Fibroblast of lung (primary cell): ENCODE measurements around the gene PIK3R2. TPM values are rescaled to one million over a fixed set of nuclear protein-coding genes. Genes with fewer than 3 reads are reported as not detected.

Experiments
- DNase-seq, 2 donors: peaks; one replicate each; pipeline versions ENCODE4 v3.0.0 to v3.0.0-alpha.2; 2010; ENCODE audit warnings: low read depth in 2 of 2
- H2AFZ ChIP-seq: 2 replicates; pipeline ENCODE4 v1.5.1; 2012; ENCODE audit warnings: low read length, control low read depth, inconsistent platforms
- H3K27ac ChIP-seq: 2 replicates; pipeline ENCODE4 v1.5.1; 2011; ENCODE audit warnings: low read length, control low read depth; ENCODE audit not compliant: insufficient read depth
- H3K27me3 ChIP-seq: 2 replicates; pipeline ENCODE4 v1.5.1; 2011; ENCODE audit warnings: mild to moderate bottlenecking, low read length; ENCODE audit not compliant: control insufficient read depth, insufficient read depth
- H3K36me3 ChIP-seq: 2 replicates; pipeline ENCODE4 v1.5.1; 2011; ENCODE audit warnings: low read length; ENCODE audit not compliant: control insufficient read depth, insufficient read depth
- H3K4me1 ChIP-seq: 2 replicates; pipeline ENCODE4 v1.5.1; 2011; ENCODE audit warnings: low read length; ENCODE audit not compliant: control insufficient read depth, insufficient read depth; ENCODE audit errors: extremely low read depth
- H3K4me2 ChIP-seq: 2 replicates; pipeline ENCODE4 v1.5.1; 2011; ENCODE audit warnings: low read length, control low read depth; ENCODE audit not compliant: insufficient read depth; ENCODE audit errors: extremely low read depth
- H3K4me3 ChIP-seq, 4 experiments: fragments of 200-600 bp in 1 of 4; sonication (generic) in 1 of 4; replicated peaks in 1 of 4; 2 replicates each; pipeline ENCODE4 v1.5.1; 2011 to 2016; ENCODE audit warnings: low read length in 4 of 4, low read depth in 3 of 4, mild to moderate bottlenecking in 3 of 4, control low read depth in 2 of 4, inconsistent platforms in 1 of 4, mixed read lengths in 1 of 4; ENCODE audit not compliant: insufficient read depth in 1 of 4; ENCODE audit errors: control extremely low read depth in 1 of 4
- H3K79me2 ChIP-seq: 2 replicates; pipeline ENCODE4 v1.5.1; 2012; ENCODE audit warnings: mild to moderate bottlenecking, low read length, inconsistent platforms; ENCODE audit not compliant: control insufficient read depth, insufficient read depth
- H3K9ac ChIP-seq: 2 replicates; pipeline ENCODE4 v1.5.1; 2011; ENCODE audit warnings: mild to moderate bottlenecking, low read length, control low read depth; ENCODE audit not compliant: insufficient read depth
- H3K9me3 ChIP-seq: 2 replicates; pipeline ENCODE4 v1.5.1; 2012; ENCODE audit warnings: low read depth, low read length; ENCODE audit not compliant: control insufficient read depth, insufficient read depth
- H4K20me1 ChIP-seq: 2 replicates; pipeline ENCODE4 v1.5.1; 2011; ENCODE audit warnings: low read length; ENCODE audit not compliant: control insufficient read depth, insufficient read depth; ENCODE audit errors: extremely low read depth
- CTCF ChIP-seq, 2 donors: IDR thresholded peaks in 1 of 2; conservative IDR thresholded peaks in 1 of 2; 1 replicate in 1 of 2; 2 replicates in 1 of 2; pipeline ENCODE4 v1.5.1; 2011 to 2012; ENCODE audit warnings: low read length in 2 of 2, control low read depth in 1 of 2, inconsistent platforms in 1 of 2, low read depth in 1 of 2, mild to moderate bottlenecking in 1 of 2
- EZH2 ChIP-seq: IDR thresholded peaks from 2 replicates; pipeline ENCODE4 v1.5.1; 2012; ENCODE audit warnings: low read length, control low read depth, mild to moderate bottlenecking; ENCODE audit errors: missing control alignments
- polyA plus RNA-seq, 2 donors: library from polyadenylated mRNA; depleted of rRNA in 1 of 2; stranded (reverse) in 1 of 2; unstranded in 1 of 2; fragments of >200 nt; gene quantifications; 2 replicates each; pipeline ENCODE4 v1.2.1, GENCODE V29; 2011 to 2012; ENCODE audit warnings: missing spikeins in 1 of 2
- total RNA-seq: library from RNA; depleted of rRNA; stranded (reverse); fragments of >200 nt; gene quantifications from 2 replicates; pipeline ENCODE4 v1.2.1, GENCODE V29; 2014

PIK3R2 gene
- total and polyA plus RNA-seq, 2 donors (not counting 1 experiment from before 2014, with no cell fraction given), result 10.1 to 18.4 TPM

GRCh38 chr19:18122424-18122823, 30.5 kb upstream of the PIK3R2 start:
- no peaks in the 10 kb centered on the region for H3K27me3 ChIP-seq
- no peaks in the 10 kb centered on the region for H4K20me1 ChIP-seq
- H3K27ac ChIP-seq, result no peak overlapping the region
- H3K36me3 ChIP-seq, result peaks cover 10% of the 10 kb centered on the region
- H3K9ac ChIP-seq, result no peak overlapping the region
- no peaks in the 10 kb centered on the region for H3K79me2 ChIP-seq
- no peak for DNase-seq
- H3K9me3 ChIP-seq, result no peaks in the 10 kb centered on the region
- H3K4me1 ChIP-seq, result peaks cover 9% of the 10 kb centered on the region
- no peak overlapping the region for H3K4me3 ChIP-seq
- no peak overlapping the region for H2AFZ ChIP-seq
- no peak overlapping the region for H3K4me2 ChIP-seq
- TF ChIP-seq CTCF (conservative IDR thresholded peaks at IDR 0.05 in 1 of 2, IDR thresholded peaks at IDR 0.05 in 1 of 2; ENCODE audit: low read depth in 1 of 2, low read length in 2 of 2) (no peak), EZH2 (no peak)

- Histone ChIP-seq H3K79me2 (no peaks in the 10 kb centered on the region), H2AFZ (no peak overlapping the region), H3K4me1 (peaks cover 8% of the 10 kb centered on the region), H3K36me3 (peaks cover 10% of the 10 kb centered on the region), H4K20me1 (no peaks in the 10 kb centered on the region), H3K4me2 (no peak overlapping the region), H3K9me3 (no peaks in the 10 kb centered on the region), H3K27me3 (no peaks in the 10 kb centered on the region), H3K9ac (no peak overlapping the region), H3K4me3 (no peak overlapping the region), H3K27ac (no peak overlapping the region)
- TF ChIP-seq CTCF (conservative IDR thresholded peaks at IDR 0.05 in 1 of 2, IDR thresholded peaks at IDR 0.05 in 1 of 2; ENCODE audit: low read depth in 1 of 2, low read length in 2 of 2) (no peak), EZH2 (no peak)
- no peak for DNase-seq
These were observed 29.8 kb upstream of the PIK3R2 start for GRCh38 chr19:18122860-18123795.

- H3K4me1 ChIP-seq, result peaks cover 4% of the 10 kb centered on the region
- H3K27me3 ChIP-seq, result no peaks in the 10 kb centered on the region
- peaks cover 10% of the 10 kb centered on the region for H3K36me3 ChIP-seq
- no peak overlapping the region for H3K4me3 ChIP-seq
- no peak overlapping the region for H3K9ac ChIP-seq
- no peak overlapping the region for H2AFZ ChIP-seq
- no peaks in the 10 kb centered on the region for H3K79me2 ChIP-seq
- no peak overlapping the region for H3K27ac ChIP-seq
- TF ChIP-seq CTCF (conservative IDR thresholded peaks at IDR 0.05 in 1 of 2, IDR thresholded peaks at IDR 0.05 in 1 of 2; ENCODE audit: low read depth in 1 of 2, low read length in 2 of 2) (no peak), EZH2 (no peak)
- DNase-seq, result no peak
- H3K4me2 ChIP-seq, result no peak overlapping the region
- no peaks in the 10 kb centered on the region for H3K9me3 ChIP-seq
- no peaks in the 10 kb centered on the region for H4K20me1 ChIP-seq
These were observed 29.1 kb upstream of the PIK3R2 start for GRCh38 chr19:18123819-18124218.
